ENCODE measurements around the gene TEKT3. TPM values are rescaled to one million over a fixed set of nuclear protein-coding genes. Genes with fewer than 3 reads are reported as not detected.

TEKT3 gene
- total and polyA plus RNA-seq, 9 of the 15 experiments (the other 6 are each of a cell fraction or from before 2014, with no cell fraction given) = not detected

- TF ChIP-seq ZC3H11A (IDR thresholded peaks at IDR 0.05; ENCODE audit: low read depth, low read length) = no peak
- TF ChIP-seq POLR2A (conservative IDR thresholded peaks at IDR 0.05) = peak; percentile 52
- TF ChIP-seq CREB5 (CRISPR knock-in tag; IDR thresholded peaks at IDR 0.05) = no peak
- TF ChIP-seq MYNN (IDR thresholded peaks at IDR 0.05) = no peak
- TF ChIP-seq MYNN (CRISPR knock-in tag; IDR thresholded peaks at IDR 0.05) = no peak
- no peak for TF ChIP-seq CBX1 (IDR thresholded peaks at IDR 0.05; ENCODE audit: low read depth)
- TF ChIP-seq KDM2B (CRISPR knock-in tag; IDR thresholded peaks at IDR 0.05) = no peak
- TF ChIP-seq, protein P1, sequence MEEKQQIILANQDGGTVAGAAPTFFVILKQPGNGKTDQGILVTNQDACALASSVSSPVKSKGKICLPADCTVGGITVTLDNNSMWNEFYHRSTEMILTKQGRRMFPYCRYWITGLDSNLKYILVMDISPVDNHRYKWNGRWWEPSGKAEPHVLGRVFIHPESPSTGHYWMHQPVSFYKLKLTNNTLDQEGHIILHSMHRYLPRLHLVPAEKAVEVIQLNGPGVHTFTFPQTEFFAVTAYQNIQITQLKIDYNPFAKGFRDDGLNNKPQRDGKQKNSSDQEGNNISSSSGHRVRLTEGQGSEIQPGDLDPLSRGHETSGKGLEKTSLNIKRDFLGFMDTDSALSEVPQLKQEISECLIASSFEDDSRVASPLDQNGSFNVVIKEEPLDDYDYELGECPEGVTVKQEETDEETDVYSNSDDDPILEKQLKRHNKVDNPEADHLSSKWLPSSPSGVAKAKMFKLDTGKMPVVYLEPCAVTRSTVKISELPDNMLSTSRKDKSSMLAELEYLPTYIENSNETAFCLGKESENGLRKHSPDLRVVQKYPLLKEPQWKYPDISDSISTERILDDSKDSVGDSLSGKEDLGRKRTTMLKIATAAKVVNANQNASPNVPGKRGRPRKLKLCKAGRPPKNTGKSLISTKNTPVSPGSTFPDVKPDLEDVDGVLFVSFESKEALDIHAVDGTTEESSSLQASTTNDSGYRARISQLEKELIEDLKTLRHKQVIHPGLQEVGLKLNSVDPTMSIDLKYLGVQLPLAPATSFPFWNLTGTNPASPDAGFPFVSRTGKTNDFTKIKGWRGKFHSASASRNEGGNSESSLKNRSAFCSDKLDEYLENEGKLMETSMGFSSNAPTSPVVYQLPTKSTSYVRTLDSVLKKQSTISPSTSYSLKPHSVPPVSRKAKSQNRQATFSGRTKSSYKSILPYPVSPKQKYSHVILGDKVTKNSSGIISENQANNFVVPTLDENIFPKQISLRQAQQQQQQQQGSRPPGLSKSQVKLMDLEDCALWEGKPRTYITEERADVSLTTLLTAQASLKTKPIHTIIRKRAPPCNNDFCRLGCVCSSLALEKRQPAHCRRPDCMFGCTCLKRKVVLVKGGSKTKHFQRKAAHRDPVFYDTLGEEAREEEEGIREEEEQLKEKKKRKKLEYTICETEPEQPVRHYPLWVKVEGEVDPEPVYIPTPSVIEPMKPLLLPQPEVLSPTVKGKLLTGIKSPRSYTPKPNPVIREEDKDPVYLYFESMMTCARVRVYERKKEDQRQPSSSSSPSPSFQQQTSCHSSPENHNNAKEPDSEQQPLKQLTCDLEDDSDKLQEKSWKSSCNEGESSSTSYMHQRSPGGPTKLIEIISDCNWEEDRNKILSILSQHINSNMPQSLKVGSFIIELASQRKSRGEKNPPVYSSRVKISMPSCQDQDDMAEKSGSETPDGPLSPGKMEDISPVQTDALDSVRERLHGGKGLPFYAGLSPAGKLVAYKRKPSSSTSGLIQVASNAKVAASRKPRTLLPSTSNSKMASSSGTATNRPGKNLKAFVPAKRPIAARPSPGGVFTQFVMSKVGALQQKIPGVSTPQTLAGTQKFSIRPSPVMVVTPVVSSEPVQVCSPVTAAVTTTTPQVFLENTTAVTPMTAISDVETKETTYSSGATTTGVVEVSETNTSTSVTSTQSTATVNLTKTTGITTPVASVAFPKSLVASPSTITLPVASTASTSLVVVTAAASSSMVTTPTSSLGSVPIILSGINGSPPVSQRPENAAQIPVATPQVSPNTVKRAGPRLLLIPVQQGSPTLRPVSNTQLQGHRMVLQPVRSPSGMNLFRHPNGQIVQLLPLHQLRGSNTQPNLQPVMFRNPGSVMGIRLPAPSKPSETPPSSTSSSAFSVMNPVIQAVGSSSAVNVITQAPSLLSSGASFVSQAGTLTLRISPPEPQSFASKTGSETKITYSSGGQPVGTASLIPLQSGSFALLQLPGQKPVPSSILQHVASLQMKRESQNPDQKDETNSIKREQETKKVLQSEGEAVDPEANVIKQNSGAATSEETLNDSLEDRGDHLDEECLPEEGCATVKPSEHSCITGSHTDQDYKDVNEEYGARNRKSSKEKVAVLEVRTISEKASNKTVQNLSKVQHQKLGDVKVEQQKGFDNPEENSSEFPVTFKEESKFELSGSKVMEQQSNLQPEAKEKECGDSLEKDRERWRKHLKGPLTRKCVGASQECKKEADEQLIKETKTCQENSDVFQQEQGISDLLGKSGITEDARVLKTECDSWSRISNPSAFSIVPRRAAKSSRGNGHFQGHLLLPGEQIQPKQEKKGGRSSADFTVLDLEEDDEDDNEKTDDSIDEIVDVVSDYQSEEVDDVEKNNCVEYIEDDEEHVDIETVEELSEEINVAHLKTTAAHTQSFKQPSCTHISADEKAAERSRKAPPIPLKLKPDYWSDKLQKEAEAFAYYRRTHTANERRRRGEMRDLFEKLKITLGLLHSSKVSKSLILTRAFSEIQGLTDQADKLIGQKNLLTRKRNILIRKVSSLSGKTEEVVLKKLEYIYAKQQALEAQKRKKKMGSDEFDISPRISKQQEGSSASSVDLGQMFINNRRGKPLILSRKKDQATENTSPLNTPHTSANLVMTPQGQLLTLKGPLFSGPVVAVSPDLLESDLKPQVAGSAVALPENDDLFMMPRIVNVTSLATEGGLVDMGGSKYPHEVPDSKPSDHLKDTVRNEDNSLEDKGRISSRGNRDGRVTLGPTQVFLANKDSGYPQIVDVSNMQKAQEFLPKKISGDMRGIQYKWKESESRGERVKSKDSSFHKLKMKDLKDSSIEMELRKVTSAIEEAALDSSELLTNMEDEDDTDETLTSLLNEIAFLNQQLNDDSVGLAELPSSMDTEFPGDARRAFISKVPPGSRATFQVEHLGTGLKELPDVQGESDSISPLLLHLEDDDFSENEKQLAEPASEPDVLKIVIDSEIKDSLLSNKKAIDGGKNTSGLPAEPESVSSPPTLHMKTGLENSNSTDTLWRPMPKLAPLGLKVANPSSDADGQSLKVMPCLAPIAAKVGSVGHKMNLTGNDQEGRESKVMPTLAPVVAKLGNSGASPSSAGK (IDR thresholded peaks at IDR 0.05) = peak; percentile 57
- no peak for TF ChIP-seq NELFE (IDR thresholded peaks at IDR 0.05; ENCODE audit: insufficient read depth, insufficient read length)
- TF ChIP-seq PHTF2 (CRISPR knock-in tag; IDR thresholded peaks at IDR 0.05) = no peak
- TF ChIP-seq ZZZ3 (IDR thresholded peaks at IDR 0.05) = no peak
- TF ChIP-seq FOSL1 (tag; conservative IDR thresholded peaks at IDR 0.05) = no peak
- no peak for TF ChIP-seq NCOR1 (IDR thresholded peaks at IDR 0.05)
- TF ChIP-seq CBX8 (IDR thresholded peaks at IDR 0.05; ENCODE audit: borderline replicate concordance, extremely low read depth, low read depth, low read length, poor library complexity, severe bottlenecking) = no peak
- no peak for TF ChIP-seq FUS (optimal IDR thresholded peaks at IDR 0.05; ENCODE audit: low read depth, low read length)
- no peak for TF ChIP-seq ZBTB1 (CRISPR knock-in tag; IDR thresholded peaks at IDR 0.05; ENCODE audit: borderline replicate concordance, low read depth)
- TF ChIP-seq SRSF1 (IDR thresholded peaks at IDR 0.05; ENCODE audit: low read depth, low read length) = no peak
Measured at GRCh38 chr17:15260376-15261257, 80.8 kb downstream of the TEKT3 start (continued).

Measured in K562 (cell line).